Activated naive CD4-positive, alpha-beta T cell treated with anti-CD3 and anti-CD28 coated beads, Interleukin-2, amount 10 ng/mL, durations not matched to agents 7 days and 5 days (primary cell): Measurements from ENCODE around the gene MLLT3.

Experiments used
- CTCF ChIA-PET: fragments of 350-600 bp; sonication (Branson Sonifier 250); formaldehyde crosslinking; loops from one replicate; lab custom pipeline; 2021; ENCODE audit warnings: antibody characterized with exemption; lab: Charles Lee
- DNase-seq: peaks from one replicate; pipeline ENCODE4 v3.0.0-alpha.2; 2020
- H3K27ac Mint-ChIP-seq: one replicate; pipeline ENCODE4 v1.8.0; 2021; ENCODE audit warnings: mild to moderate bottlenecking, moderate library complexity, mixed read lengths
- H3K27me3 Mint-ChIP-seq: one replicate; pipeline ENCODE4 v1.8.0; 2021; ENCODE audit warnings: mild to moderate bottlenecking, mixed read lengths
- H3K36me3 Mint-ChIP-seq: one replicate; pipeline ENCODE4 v1.8.0; 2021; ENCODE audit warnings: mixed read lengths
- H3K4me1 Mint-ChIP-seq: one replicate; pipeline ENCODE4 v1.8.0; 2021; ENCODE audit warnings: mixed read lengths
- H3K4me3 Mint-ChIP-seq: one replicate; pipeline ENCODE4 v1.8.0; 2021; ENCODE audit warnings: mild to moderate bottlenecking, moderate library complexity, mixed read lengths
- H3K9me3 Mint-ChIP-seq: one replicate; pipeline ENCODE4 v1.8.0; 2021; ENCODE audit warnings: mixed read lengths

MLLT3 gene

GRCh38 chr9:20620650-20621470 is 1.4 kb downstream of the MLLT3 start:
- DNase-seq: peak; percentile 73
- H3K27me3 Mint-ChIP-seq: no peaks in the 10 kb centered on the region
- peak overlapping the region; percentile 99 for H3K27ac Mint-ChIP-seq
- CTCF ChIA-PET: interaction anchor here (0.8 to 1.3 kb wide), 3 partner anchors 62 to 458 kb away, joined by 3 read pairs; no protein-coding TSS in a partner anchor
- H3K4me3 Mint-ChIP-seq: peak overlapping the region; percentile 98
- no peaks in the 10 kb centered on the region for H3K9me3 Mint-ChIP-seq
- peaks cover 38% of the 10 kb centered on the region for H3K36me3 Mint-ChIP-seq
- H3K4me1 Mint-ChIP-seq: peaks cover 58% of the 10 kb centered on the region

DNA sequence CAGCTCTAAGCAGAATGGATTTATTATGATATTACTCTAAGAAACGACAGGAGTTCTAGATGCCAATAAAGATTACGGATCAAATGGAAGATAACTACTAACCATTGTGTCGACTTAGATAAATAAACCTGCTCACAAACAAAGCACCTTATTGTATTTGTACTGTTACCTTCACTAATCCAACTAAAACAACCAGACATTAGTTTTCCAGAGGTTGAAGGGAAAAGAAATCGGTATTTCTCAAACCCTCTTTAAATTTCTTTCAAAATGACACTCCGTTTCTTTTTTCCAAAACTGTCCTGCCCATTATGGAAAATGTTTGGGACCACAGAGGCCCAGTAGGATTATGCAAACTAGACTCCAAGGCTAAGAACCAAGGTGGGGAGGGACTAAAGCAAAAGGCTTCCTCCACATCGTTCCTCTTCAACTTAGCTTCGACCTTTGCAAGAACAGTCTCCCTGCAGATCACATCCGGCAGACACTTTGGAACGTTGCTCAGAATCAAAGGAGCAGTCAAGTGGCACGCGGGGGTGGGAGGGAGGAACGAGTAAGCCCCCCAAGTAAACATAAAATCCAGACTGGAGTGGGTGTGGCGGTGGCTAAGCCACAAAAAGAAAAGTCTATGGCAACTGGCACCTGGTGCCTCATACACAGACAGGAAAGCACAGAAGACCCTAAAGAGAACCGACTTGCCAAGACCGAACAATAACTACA is 2.7 kb downstream of the MLLT3 start:
- H3K27ac Mint-ChIP-seq: peak overlapping the region; percentile 89
- no peaks in the 10 kb centered on the region for H3K27me3 Mint-ChIP-seq
- CTCF ChIA-PET: interaction anchor here (0.5 to 1.0 kb wide), 4 partner anchors 10 to 320 kb away, joined by 3 read pairs; no protein-coding TSS in a partner anchor
- H3K9me3 Mint-ChIP-seq: no peaks in the 10 kb centered on the region
- DNase-seq: peak; percentile 49
- peaks cover 62% of the 10 kb centered on the region for H3K4me1 Mint-ChIP-seq
- H3K36me3 Mint-ChIP-seq: peaks cover 43% of the 10 kb centered on the region
- H3K4me3 Mint-ChIP-seq: peak overlapping the region; percentile 98

- Mint-ChIP-seq H3K36me3 (peaks cover 51% of the 10 kb centered on the region), H3K27me3 (no peaks in the 10 kb centered on the region), H3K27ac (peak overlapping the region; percentile 65), H3K9me3 (no peaks in the 10 kb centered on the region), H3K4me1 (peaks cover 58% of the 10 kb centered on the region), H3K4me3 (peak overlapping the region; percentile 98)
- CTCF ChIA-PET: interaction anchor here (0.5 to 1.2 kb wide), 4 partner anchors 8 to 195 kb away, joined by 3 to 5 read pairs (median 4); no protein-coding TSS in a partner anchor
- DNase-seq: peak; percentile 25
Observed at GRCh38 chr9:20618361-20618802, 3.9 kb downstream of the MLLT3 start.

DNA sequence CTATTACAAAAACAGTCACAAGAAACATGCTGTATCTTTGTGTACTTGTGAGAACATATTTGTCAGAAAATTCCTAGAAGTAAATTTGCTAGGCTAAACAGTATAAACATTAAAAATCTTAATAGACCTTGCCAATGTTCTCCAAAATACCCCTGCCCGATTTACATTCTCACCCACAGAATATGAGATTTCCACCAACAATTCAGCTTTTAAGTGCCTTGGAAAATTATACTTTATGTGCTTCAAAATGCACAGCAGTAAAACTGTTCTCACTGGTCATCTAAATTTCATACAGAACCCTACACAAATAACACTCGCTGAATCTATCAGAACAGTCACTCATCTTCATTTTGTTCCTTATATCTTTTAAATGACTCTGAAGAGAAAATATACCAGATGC is 5.5 kb downstream of the MLLT3 start:
- Mint-ChIP-seq H3K27me3 (no peaks in the 10 kb centered on the region), H3K27ac (no peak overlapping the region), H3K4me1 (peaks cover 73% of the 10 kb centered on the region), H3K36me3 (peaks cover 58% of the 10 kb centered on the region), H3K9me3 (no peaks in the 10 kb centered on the region), H3K4me3 (peak overlapping the region; percentile 11)
- CTCF ChIA-PET: interaction anchor here (0.6 to 1.6 kb wide), 3 partner anchors 18 to 80 kb away, joined by 3 to 5 read pairs (median 3); no protein-coding TSS in a partner anchor
- no peak for DNase-seq

DNA sequence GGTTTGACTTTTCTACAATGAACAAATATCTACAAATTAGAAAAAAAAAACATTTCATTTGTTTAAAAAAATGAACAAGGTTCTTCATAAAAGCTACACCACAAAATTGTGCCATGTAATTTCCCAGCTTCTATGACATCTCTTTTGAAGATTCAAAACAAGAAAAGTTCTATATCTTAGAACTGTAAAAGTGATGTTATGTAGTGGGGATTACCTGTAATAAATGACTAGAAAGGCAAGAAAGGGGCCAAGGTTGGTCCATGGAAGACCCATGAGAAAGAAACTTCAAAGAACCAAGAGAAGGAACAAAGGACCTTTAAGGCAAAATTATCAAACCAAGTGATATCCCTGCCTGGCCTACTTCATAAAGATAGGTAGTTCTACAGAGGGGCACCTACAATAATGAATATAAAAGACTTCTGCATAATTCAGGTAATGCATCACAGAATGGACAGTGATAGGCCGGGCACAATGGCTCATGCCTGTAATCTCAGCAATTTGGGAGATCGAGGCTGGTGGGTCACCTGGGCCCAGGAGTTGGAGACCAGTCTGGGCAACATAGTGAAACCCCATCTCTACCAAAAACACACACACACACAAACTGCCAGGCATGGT is 7.6 kb downstream of the MLLT3 start:
- H3K4me3 Mint-ChIP-seq: no peak overlapping the region
- no peaks in the 10 kb centered on the region for H3K9me3 Mint-ChIP-seq
- no peak overlapping the region for H3K27ac Mint-ChIP-seq
- CTCF ChIA-PET: interaction anchor here (0.9 to 1.0 kb wide), 2 partner anchors 9 to 668 kb away, joined by 3 read pairs; no protein-coding TSS in a partner anchor
- DNase-seq: no peak
- no peaks in the 10 kb centered on the region for H3K27me3 Mint-ChIP-seq
- peaks cover 83% of the 10 kb centered on the region for H3K4me1 Mint-ChIP-seq
- peaks cover 55% of the 10 kb centered on the region for H3K36me3 Mint-ChIP-seq

DNA sequence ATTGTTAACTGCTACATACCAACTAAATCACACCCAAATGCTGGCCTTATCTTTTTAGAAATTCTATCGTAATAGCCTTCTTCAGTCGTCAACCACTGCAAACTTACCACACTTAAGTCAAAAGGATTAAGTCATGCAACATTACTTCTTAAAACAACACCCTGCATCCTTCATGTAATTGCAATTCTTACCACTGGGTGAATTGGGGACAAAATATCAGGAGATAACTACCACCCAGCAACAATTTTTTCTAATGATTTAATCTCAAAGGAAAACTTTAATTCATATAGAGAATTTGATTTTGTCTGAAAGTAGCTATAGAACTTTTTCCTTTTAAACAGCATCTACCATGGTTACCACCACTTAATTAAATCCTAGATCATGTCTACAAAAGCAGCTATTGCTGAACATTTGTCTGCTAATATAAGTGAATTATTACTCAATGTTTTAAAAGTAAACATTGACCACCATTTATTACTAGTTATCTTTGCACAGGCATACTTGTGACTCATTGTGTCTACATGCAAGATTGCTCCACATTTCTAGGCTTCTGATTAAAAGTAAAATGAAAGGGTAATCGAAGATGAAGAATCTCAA is 10.5 kb downstream of the MLLT3 start:
- Mint-ChIP-seq H3K27ac (no peak overlapping the region), H3K27me3 (no peaks in the 10 kb centered on the region), H3K9me3 (no peaks in the 10 kb centered on the region), H3K4me3 (no peak overlapping the region), H3K36me3 (peaks cover 44% of the 10 kb centered on the region), H3K4me1 (peaks cover 74% of the 10 kb centered on the region)
- CTCF ChIA-PET: no interaction called here
- DNase-seq: no peak

GRCh38 chr9:20610591-20610990 is 11.7 kb downstream of the MLLT3 start:
- CTCF ChIA-PET: interaction anchor here (1.0 kb wide), 1 partner anchor 8 kb away, joined by 3 read pairs; no protein-coding TSS in a partner anchor
- no peak overlapping the region for H3K4me3 Mint-ChIP-seq
- H3K27me3 Mint-ChIP-seq: no peaks in the 10 kb centered on the region
- peaks cover 42% of the 10 kb centered on the region for H3K36me3 Mint-ChIP-seq
- no peak overlapping the region for H3K27ac Mint-ChIP-seq
- peaks cover 72% of the 10 kb centered on the region for H3K4me1 Mint-ChIP-seq
- DNase-seq: no peak
- H3K9me3 Mint-ChIP-seq: no peaks in the 10 kb centered on the region

- Mint-ChIP-seq H3K4me1 (peaks cover 76% of the 10 kb centered on the region), H3K27ac (no peak overlapping the region), H3K36me3 (peaks cover 31% of the 10 kb centered on the region), H3K4me3 (no peak overlapping the region), H3K27me3 (no peaks in the 10 kb centered on the region), H3K9me3 (no peaks in the 10 kb centered on the region)
- DNase-seq: no peak
- CTCF ChIA-PET: interaction anchor here (0.7 kb wide), 1 partner anchor 470 kb away, joined by 4 read pairs; no protein-coding TSS in a partner anchor
Observed at GRCh38 chr9:20608582-20608981, 13.7 kb downstream of the MLLT3 start.

DNA sequence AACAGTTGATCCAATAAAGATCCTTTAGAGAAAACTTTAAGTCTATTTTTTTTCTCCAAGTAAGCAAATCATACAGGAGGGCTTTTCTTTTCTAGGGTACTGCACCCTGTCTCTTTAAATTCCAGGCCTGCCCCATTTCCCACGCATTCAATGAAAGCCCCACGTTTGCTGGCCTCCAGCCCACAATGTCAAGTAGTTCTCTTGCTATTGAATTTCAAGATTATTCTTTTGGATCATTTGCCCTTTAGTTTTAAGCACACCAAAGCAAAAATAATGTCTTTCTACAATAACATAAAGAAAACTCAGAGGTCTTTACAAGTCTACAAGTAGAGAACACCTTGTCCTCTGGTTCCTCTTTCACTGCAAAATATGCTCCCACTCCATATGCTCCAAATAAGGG is 15.6 kb downstream of the MLLT3 start:
- Mint-ChIP-seq H3K27me3 (no peaks in the 10 kb centered on the region), H3K4me1 (peaks cover 76% of the 10 kb centered on the region), H3K4me3 (no peak overlapping the region), H3K27ac (no peak overlapping the region), H3K9me3 (no peaks in the 10 kb centered on the region), H3K36me3 (peaks cover 28% of the 10 kb centered on the region)
- CTCF ChIA-PET: no interaction called here
- no peak for DNase-seq

DNA sequence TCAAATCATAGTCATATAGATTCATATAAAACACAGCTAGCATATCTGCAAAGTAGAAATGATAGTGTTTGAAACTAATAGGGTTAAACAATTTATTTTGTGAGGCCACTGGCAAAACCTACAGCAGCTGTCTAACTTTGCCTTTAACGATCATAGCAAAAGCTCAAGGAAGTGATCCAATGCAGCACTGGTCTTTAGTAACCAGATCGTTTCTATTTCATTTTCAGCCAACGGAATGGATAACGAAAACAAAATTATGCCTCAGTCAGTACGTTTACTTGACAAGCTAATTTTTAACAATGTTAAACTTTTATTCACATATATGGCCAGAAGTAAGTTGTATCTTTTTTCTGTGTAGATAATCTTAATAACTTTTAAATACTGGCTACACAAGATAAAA is 17.7 kb downstream of the MLLT3 start:
- Mint-ChIP-seq H3K27ac (peak overlapping the region; percentile 38), H3K4me3 (peak overlapping the region; percentile 22), H3K27me3 (no peaks in the 10 kb centered on the region), H3K36me3 (peaks cover 34% of the 10 kb centered on the region), H3K4me1 (peaks cover 75% of the 10 kb centered on the region), H3K9me3 (no peaks in the 10 kb centered on the region)
- CTCF ChIA-PET: interaction anchor here (0.6 to 1.7 kb wide), 4 partner anchors 14 to 668 kb away, joined by 3 to 5 read pairs (median 4); partner anchors contain the start of gene MLLT3
- DNase-seq: no peak

GRCh38 chr9:20603524-20604268 is 18.6 kb downstream of the MLLT3 start:
- Mint-ChIP-seq H3K4me3 (no peak overlapping the region), H3K9me3 (no peaks in the 10 kb centered on the region), H3K27ac (no peak overlapping the region)

GRCh38 chr9:20601292-20601691 is 21.0 kb downstream of the MLLT3 start:
- H3K27ac Mint-ChIP-seq: no peak overlapping the region

More at GRCh38 chr9:20603524-20604268, 18.6 kb downstream of the MLLT3 start:
- peaks cover 76% of the 10 kb centered on the region for H3K4me1 Mint-ChIP-seq
- CTCF ChIA-PET: no interaction called here
- peaks cover 35% of the 10 kb centered on the region for H3K36me3 Mint-ChIP-seq
- no peak for DNase-seq
- H3K27me3 Mint-ChIP-seq: no peaks in the 10 kb centered on the region

DNA sequence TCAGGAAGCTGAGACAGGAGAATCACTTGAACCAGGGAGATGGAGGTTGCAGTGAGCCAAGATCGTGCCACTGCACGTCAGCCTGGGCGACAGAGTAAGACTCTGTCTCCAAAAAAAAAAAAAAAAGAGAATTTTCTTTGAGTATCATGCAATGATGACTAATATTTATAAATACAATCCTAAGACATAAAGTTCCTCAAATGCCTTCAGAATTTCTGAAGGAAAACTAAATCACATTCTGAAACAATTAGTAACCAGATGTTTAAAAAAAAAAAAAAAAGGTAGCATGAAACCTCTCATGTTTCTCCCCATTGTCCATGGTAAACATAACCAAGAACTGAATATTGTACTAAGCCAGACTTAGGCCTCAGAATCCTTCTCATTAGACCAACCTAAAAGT is 23.1 kb downstream of the MLLT3 start:
- H3K36me3 Mint-ChIP-seq: peaks cover 51% of the 10 kb centered on the region
- DNase-seq: no peak
- no peak overlapping the region for H3K4me3 Mint-ChIP-seq
- no peak overlapping the region for H3K27ac Mint-ChIP-seq
- CTCF ChIA-PET: no interaction called here
- no peaks in the 10 kb centered on the region for H3K9me3 Mint-ChIP-seq
- H3K4me1 Mint-ChIP-seq: peaks cover 70% of the 10 kb centered on the region
- H3K27me3 Mint-ChIP-seq: no peaks in the 10 kb centered on the region

More at GRCh38 chr9:20601292-20601691, 21.0 kb downstream of the MLLT3 start:
- Mint-ChIP-seq H3K27me3 (no peaks in the 10 kb centered on the region), H3K36me3 (peaks cover 40% of the 10 kb centered on the region), H3K4me1 (peaks cover 74% of the 10 kb centered on the region), H3K9me3 (no peaks in the 10 kb centered on the region), H3K4me3 (no peak overlapping the region)
- CTCF ChIA-PET: no interaction called here
- DNase-seq: no peak
